Endothelial cell of umbilical vein (primary cell): Measurements from ENCODE around the gene MAGEB4. TPM values are rescaled to one million over a fixed set of nuclear protein-coding genes. Genes with fewer than 3 reads are reported as not detected.

Experiments used
- BruUV-seq: library from RNA; stranded (reverse); fragments of 400-500 nt; replicated peaks from 2 replicates; lab custom pipeline; 2021; lab: Mats Ljungman, UMichigan
- CTCF ChIA-PET: fragments of 300-600, 350-600 bp; sonication (Branson Sonifier 250); formaldehyde crosslinking; loops from one replicate; lab custom pipeline; 2021; ENCODE audit warnings: antibody characterized with exemption, inconsistent platforms; lab: Charles Lee
- POLR2A ChIA-PET: fragments of 300-600, 350-600 bp; sonication (Branson Sonifier 250); formaldehyde crosslinking; loops from one replicate; lab custom pipeline; 2021; ENCODE audit warnings: antibody characterized with exemption, inconsistent platforms; lab: Charles Lee
- DNase-seq: peaks from one replicate; pipeline ENCODE4 v3.0.0-alpha.2; 2011; ENCODE audit warnings: low read depth, low spot score
- FAIRE-seq: peaks from 2 replicates; lab custom pipeline; 2011; peaks lifted over from hg19 to GRCh38; lab: Jason Lieb, UNC
- H2AFZ ChIP-seq: 2 replicates; pipeline ENCODE4 v1.6.0; 2012; ENCODE audit warnings: low read depth, low read length, control low read depth, inconsistent platforms
- H3K27ac ChIP-seq: 2 replicates; pipeline ENCODE4 v1.5.1; 2011; ENCODE audit warnings: low read depth, mild to moderate bottlenecking, control low read depth, low read length, moderate library complexity; ENCODE audit not compliant: insufficient read depth
- H3K27me3 ChIP-seq, 2 experiments: 2 replicates each; pipeline versions ENCODE4 v1.6.0 to v1.6.1; 2011; ENCODE audit warnings: low read length in 2 of 2, mixed read lengths in 1 of 2; ENCODE audit not compliant: control insufficient read depth in 2 of 2, insufficient read depth in 2 of 2
- H3K36me3 ChIP-seq, 2 experiments: 2 replicates in 1 of 2; 3 replicates in 1 of 2; pipeline ENCODE4 v1.5.1; 2011; ENCODE audit warnings: low read length in 2 of 2, mild to moderate bottlenecking in 1 of 2, moderate library complexity in 1 of 2; ENCODE audit not compliant: control insufficient read depth in 2 of 2, insufficient read depth in 2 of 2; ENCODE audit errors: extremely low read depth in 1 of 2
- H3K4me1 ChIP-seq: 3 replicates; pipeline ENCODE4 v1.5.1; 2011; ENCODE audit warnings: mild to moderate bottlenecking, low read length; ENCODE audit not compliant: control insufficient read depth, insufficient read depth; ENCODE audit errors: extremely low read depth
- H3K4me2 ChIP-seq: 2 replicates; pipeline ENCODE4 v1.6.1; 2011; ENCODE audit warnings: low read length, control low read depth, mixed read lengths; ENCODE audit not compliant: insufficient read depth
- H3K4me3 ChIP-seq, 3 experiments: fragments of 200-600 bp in 1 of 3; sonication (generic), shearing (Covaris generic) in 1 of 3; replicated peaks in 1 of 3; 2 replicates each; pipeline ENCODE4 v1.5.1; 2011 to 2016; ENCODE audit warnings: control low read depth in 3 of 3, low read length in 3 of 3, mild to moderate bottlenecking in 2 of 3, inconsistent platforms in 1 of 3, low read depth in 1 of 3, moderate library complexity in 1 of 3; ENCODE audit not compliant: insufficient read depth in 1 of 3
- H3K79me2 ChIP-seq: 2 replicates; pipeline ENCODE4 v1.6.0; 2012; ENCODE audit warnings: low read length, inconsistent platforms; ENCODE audit not compliant: control insufficient read depth, insufficient read depth
- H3K9ac ChIP-seq: replicated peaks from 2 replicates; pipeline ENCODE3; 2011; ENCODE audit warnings: low read length, control low read depth; ENCODE audit not compliant: insufficient read depth; ENCODE audit errors: extremely low read depth
- H3K9me1 ChIP-seq: replicated peaks from 3 replicates; pipeline ENCODE4 v1.6.0; 2011; ENCODE audit warnings: mild to moderate bottlenecking, low read length; ENCODE audit not compliant: control insufficient read depth, insufficient read depth; ENCODE audit errors: extremely low read depth
- H3K9me3 ChIP-seq: replicated peaks from 2 replicates; pipeline ENCODE4 v1.5.1; 2012; ENCODE audit warnings: low read length, inconsistent platforms; ENCODE audit not compliant: control insufficient read depth, insufficient read depth
- H4K20me1 ChIP-seq: replicated peaks from 2 replicates; pipeline ENCODE3; 2011; ENCODE audit warnings: mild to moderate bottlenecking, low read length; ENCODE audit not compliant: control insufficient read depth, insufficient read depth; ENCODE audit errors: extremely low read depth
- CTCF ChIP-seq, 2 donors: IDR thresholded peaks; 1 replicate in 1 of 2; 2 replicates in 1 of 2; pipeline ENCODE4 v1.5.1; 2011; ENCODE audit warnings: low read length in 2 of 2, mild to moderate bottlenecking in 2 of 2, moderate library complexity in 2 of 2, control low read depth in 1 of 2, inconsistent platforms in 1 of 2, low read depth in 1 of 2; ENCODE audit not compliant: insufficient read depth in 1 of 2; ENCODE audit errors: extremely low read depth in 1 of 2
- EZH2 ChIP-seq: IDR thresholded peaks from 2 replicates; pipeline ENCODE4 v1.6.1; 2012; ENCODE audit warnings: borderline replicate concordance, low read depth, mild to moderate bottlenecking, moderate library complexity, low read length, inconsistent platforms; ENCODE audit not compliant: severe bottlenecking
- FOS ChIP-seq: IDR thresholded peaks from 2 replicates; pipeline ENCODE4 v1.6.1; 2011; ENCODE audit warnings: mild to moderate bottlenecking, low read length, moderate library complexity, borderline replicate concordance; ENCODE audit not compliant: insufficient read depth
- GATA2 ChIP-seq: IDR thresholded peaks from 2 replicates; pipeline ENCODE4 v1.7.0; 2011; ENCODE audit warnings: low read depth, mild to moderate bottlenecking, moderate library complexity, mixed read lengths, low read length; ENCODE audit not compliant: insufficient read length, insufficient read depth
- JUN ChIP-seq: IDR thresholded peaks from 2 replicates; pipeline ENCODE4 v1.6.1; 2011; ENCODE audit warnings: borderline replicate concordance, low read depth; ENCODE audit not compliant: insufficient read length, insufficient read depth
- MAX ChIP-seq: IDR thresholded peaks from 2 replicates; pipeline ENCODE4 v1.6.1; 2011; ENCODE audit not compliant: insufficient read depth, insufficient read length
- MYC ChIP-seq: IDR thresholded peaks from one replicate; pipeline ENCODE4 v1.6.1; 2011; ENCODE audit warnings: mild to moderate bottlenecking, low read depth, low read length
- POLR2A ChIP-seq: IDR thresholded peaks from 2 replicates; pipeline ENCODE4 v1.6.1; 2012; ENCODE audit warnings: low read depth, mild to moderate bottlenecking, control low read depth, low read length
- POLR2AphosphoS5 ChIP-seq: IDR thresholded peaks from 2 replicates; pipeline ENCODE4 v1.6.1; 2012; ENCODE audit warnings: low read depth, mild to moderate bottlenecking, control low read depth, low read length, moderate library complexity; ENCODE audit not compliant: insufficient read depth
- dilution Hi-C: fragments of 300-500 bp; cut with MboI; formaldehyde crosslinking; loops from one replicate; pipeline ENCODE4 v1.15.0; 2019; ENCODE audit warnings: low sequenced_read_pairs; ENCODE audit not compliant: extremely low pct_ligation_motif_present
- intact Hi-C: fragments of 100-400 bp; cut with micrococcal nuclease; formaldehyde crosslinking; loops from one replicate; pipeline ENCODE4 v1.10.0; 2022
- polyA plus RNA-seq, 4 experiments: library from polyadenylated mRNA; depleted of rRNA in 3 of 4; stranded (reverse) in 3 of 4; unstranded in 1 of 4; fragments of >200 nt; gene quantifications; 2 replicates each; pipeline versions ENCODE4 v1.2.1 to v1.2.3, GENCODE V29; 2011 to 2012; ENCODE audit warnings: missing spikeins in 1 of 4
- total RNA-seq: library from RNA; stranded (reverse); gene quantifications from 2 replicates; pipeline ENCODE4 v1.2.3, GENCODE V29; 2021

Gene MAGEB4
- total and polyA plus RNA-seq, 2 donors (not counting 3 experiments of a cell fraction or from before 2014, with no cell fraction given): not detected

- dilution Hi-C loops: no loop called here
Measured at GRCh38 chrX:30248854-30249253, 7.1 kb downstream of the MAGEB4 start.

More at GRCh38 chrX:30248854-30249253, 7.1 kb downstream of the MAGEB4 start:
- POLR2A ChIA-PET: no interaction called here
- intact Hi-C loops: no loop called here
- H3K4me3 ChIP-seq: no peak overlapping the region
- H3K4me2 ChIP-seq: no peak overlapping the region
- no peaks in the 10 kb centered on the region for H3K27me3 ChIP-seq
- DNase-seq (no peak), FAIRE-seq (no peak)
- H3K9ac ChIP-seq: no peak overlapping the region
- H3K79me2 ChIP-seq: no peaks in the 10 kb centered on the region
- H3K9me1 ChIP-seq: no peaks in the 10 kb centered on the region
- CTCF ChIA-PET: no interaction called here
- TF ChIP-seq EZH2 (no peak), POLR2AphosphoS5 (no peak), FOS (no peak), CTCF (IDR thresholded peaks at IDR 0.05; ENCODE audit: extremely low read depth in 1 of 2, insufficient read depth in 1 of 2, low read depth in 1 of 2, low read length in 2 of 2) (no peak), MAX (no peak), JUN (no peak), MYC (no peak), GATA2 (no peak), POLR2A (no peak)
- no peaks in the 10 kb centered on the region for H3K9me3 ChIP-seq
- H2AFZ ChIP-seq: no peak overlapping the region
- no peaks in the 10 kb centered on the region for H3K4me1 ChIP-seq
- H3K27ac ChIP-seq: no peak overlapping the region
- BruUV-seq: no TSS peak
- H4K20me1 ChIP-seq: no peaks in the 10 kb centered on the region
- no peaks in the 10 kb centered on the region for H3K36me3 ChIP-seq
